BE2C (cell line): ENCODE data around the gene RAB9B.

ENCODE experiments used
- DNase-seq: peaks from one replicate; pipeline ENCODE4 v3.0.0-alpha.2; 2020
- H3K27me3 ChIP-seq: fragments of 250-450 bp; sonication (Bioruptor Pico); 2 replicates; pipeline ENCODE4 v1.5.1; 2020; ENCODE audit warnings: mild to moderate bottlenecking
- H3K36me3 ChIP-seq: fragments of 250-450 bp; sonication (Bioruptor Pico); 2 replicates; pipeline ENCODE4 v1.5.1; 2020; ENCODE audit warnings: mild to moderate bottlenecking
- H3K4me1 ChIP-seq: fragments of 250-450 bp; sonication (Bioruptor Pico); 2 replicates; pipeline ENCODE4 v1.5.1; 2020
- H3K4me3 ChIP-seq: 2 replicates; pipeline ENCODE4 v1.5.1; 2011; ENCODE audit warnings: low read depth, low read length
- H3K9me3 ChIP-seq: fragments of 250-450 bp; sonication (Bioruptor Pico); 2 replicates; pipeline ENCODE4 v1.5.1; 2020
- CTCF ChIP-seq: IDR thresholded peaks from 2 replicates; pipeline ENCODE4 v1.5.1; 2012; ENCODE audit warnings: mild to moderate bottlenecking, low read depth, low read length

RAB9B gene

GRCh38 chrX:103781062-103781402 is 51.0 kb downstream of the RAB9B start:
- no peak for DNase-seq
- H3K4me3 ChIP-seq, result no peak overlapping the region
- no peaks in the 10 kb centered on the region for H3K4me1 ChIP-seq
- H3K36me3 ChIP-seq, result no peaks in the 10 kb centered on the region
- H3K27me3 ChIP-seq, result no peaks in the 10 kb centered on the region
- H3K9me3 ChIP-seq, result no peaks in the 10 kb centered on the region
- TF ChIP-seq CTCF, result no peak

GRCh38 chrX:103780336-103781061 is 51.6 kb downstream of the RAB9B start:
- TF ChIP-seq CTCF, result no peak
- no peak overlapping the region for H3K4me3 ChIP-seq
- H3K9me3 ChIP-seq, result no peaks in the 10 kb centered on the region
- no peaks in the 10 kb centered on the region for H3K36me3 ChIP-seq
- DNase-seq, result no peak
- H3K27me3 ChIP-seq, result no peaks in the 10 kb centered on the region
- no peaks in the 10 kb centered on the region for H3K4me1 ChIP-seq

- no peak for TF ChIP-seq CTCF
- no peaks in the 10 kb centered on the region for H3K36me3 ChIP-seq
- H3K4me1 ChIP-seq, result no peaks in the 10 kb centered on the region
- DNase-seq, result peak; percentile 20
- H3K9me3 ChIP-seq, result no peaks in the 10 kb centered on the region
- H3K4me3 ChIP-seq, result no peak overlapping the region
- H3K27me3 ChIP-seq, result no peaks in the 10 kb centered on the region
Measured at GRCh38 chrX:103779141-103779789, 52.8 kb downstream of the RAB9B start.

GRCh38 chrX:103776546-103776945 is 55.5 kb downstream of the RAB9B start, which contains the start of gene PLP1:
PLP1 (plus strand) TSS chrX:103776840; CDS start chrX:103776996, 156 bp downstream.
- H3K27me3 ChIP-seq, result no peaks in the 10 kb centered on the region
- H3K9me3 ChIP-seq, result no peaks in the 10 kb centered on the region
- H3K4me3 ChIP-seq, result no peak within 1 kb of the TSS
- no peak for TF ChIP-seq CTCF
- no peaks in the 10 kb centered on the region for H3K4me1 ChIP-seq
- H3K36me3 ChIP-seq, result no peaks in the 10 kb centered on the region
- DNase-seq, result no peak

- TF ChIP-seq CTCF, result peak; percentile 45
- Histone ChIP-seq H3K4me3 (no peak overlapping the region), H3K4me1 (no peaks in the 10 kb centered on the region), H3K36me3 (no peaks in the 10 kb centered on the region), H3K27me3 (no peaks in the 10 kb centered on the region), H3K9me3 (no peaks in the 10 kb centered on the region)
- DNase-seq, result peak; percentile 7
Measured at GRCh38 chrX:103774070-103774642, 57.9 kb downstream of the RAB9B start.

GRCh38 chrX:103773445-103773844 is 58.6 kb downstream of the RAB9B start:
- Histone ChIP-seq H3K4me3 (no peak overlapping the region), H3K9me3 (no peaks in the 10 kb centered on the region)
- DNase-seq, result no peak

More at GRCh38 chrX:103773445-103773844, 58.6 kb downstream of the RAB9B start:
- no peaks in the 10 kb centered on the region for H3K36me3 ChIP-seq
- no peak for TF ChIP-seq CTCF
- no peaks in the 10 kb centered on the region for H3K4me1 ChIP-seq
- H3K27me3 ChIP-seq, result no peaks in the 10 kb centered on the region
